Midbrain (tissue), 1 donor: ENCODE results near the gene MSTO1.
"Not testable (repeated sequence)": the region's sequence is repeated elsewhere in the genome, so short reads cannot be mapped to it uniquely, and the experiment has no call there.

ENCODE experiments used
- DNase-seq: peaks from one replicate; lab custom pipeline; 2025; lab: John Stamatoyannopoulos, UW

Gene MSTO1

GRCh38 chr1:155609515-155610256 is at the start of gene MSTO1:
Gene MSTO1 (plus strand): TSS chr1:155610218. CDS start chr1:155610249, 31 bp downstream.
- peak; percentile 94 for DNase-seq

DNA sequence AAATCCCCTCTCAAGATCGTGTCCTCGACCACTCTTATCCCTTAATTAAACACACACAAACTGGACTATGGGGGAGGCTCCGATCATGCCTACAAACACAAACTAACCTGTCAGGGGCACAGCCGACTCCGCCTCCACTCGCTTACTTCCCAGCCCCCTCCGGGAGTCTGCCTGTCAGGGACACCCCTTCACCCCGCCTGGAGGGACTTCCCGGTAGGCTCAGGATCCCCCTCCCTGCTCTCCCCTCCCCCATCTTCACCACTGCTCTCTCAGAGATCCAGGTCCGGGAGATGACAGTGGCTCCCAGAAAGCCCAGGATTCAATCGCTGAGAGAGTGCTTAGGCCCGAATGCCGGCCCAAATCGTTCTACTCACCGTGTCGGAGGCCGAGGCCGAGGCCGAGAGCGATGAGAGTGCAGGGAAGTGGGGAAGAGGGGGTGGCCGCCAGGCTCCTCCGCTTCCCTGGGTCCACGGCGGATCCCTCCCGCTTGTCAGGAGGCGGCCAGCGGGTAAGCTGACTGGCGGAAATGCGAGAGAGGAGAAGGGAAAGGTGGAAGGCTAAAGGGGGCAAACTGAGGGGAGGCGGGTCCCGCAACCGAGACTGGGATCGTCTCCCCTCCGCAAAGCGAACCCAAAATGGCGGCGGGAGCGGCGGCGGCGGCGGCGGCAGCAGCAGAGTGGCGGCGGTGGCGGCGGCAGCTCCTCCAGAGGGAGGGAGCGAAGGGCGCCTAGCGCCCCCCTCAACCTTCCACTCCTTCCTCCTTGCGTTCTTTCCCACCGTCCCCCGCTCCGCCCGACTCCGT is 48.0 kb upstream of the MSTO1 start:
- DNase-seq: peak; percentile 66

GRCh38 chr1:155562581-155563376 is 47.2 kb upstream of the MSTO1 start, which contains the start of gene ASH1L:
Gene ASH1L (minus strand): TSS chr1:155562803. CDS start chr1:155521519, 41,284 bp downstream.
- peak; percentile 97 for DNase-seq

GRCh38 chr1:155563377-155564022 is 46.5 kb upstream of the MSTO1 start:
- not testable (repeated sequence) for DNase-seq

GRCh38 chr1:155569988-155570592 is 39.9 kb upstream of the MSTO1 start:
- DNase-seq: no peak

DNA sequence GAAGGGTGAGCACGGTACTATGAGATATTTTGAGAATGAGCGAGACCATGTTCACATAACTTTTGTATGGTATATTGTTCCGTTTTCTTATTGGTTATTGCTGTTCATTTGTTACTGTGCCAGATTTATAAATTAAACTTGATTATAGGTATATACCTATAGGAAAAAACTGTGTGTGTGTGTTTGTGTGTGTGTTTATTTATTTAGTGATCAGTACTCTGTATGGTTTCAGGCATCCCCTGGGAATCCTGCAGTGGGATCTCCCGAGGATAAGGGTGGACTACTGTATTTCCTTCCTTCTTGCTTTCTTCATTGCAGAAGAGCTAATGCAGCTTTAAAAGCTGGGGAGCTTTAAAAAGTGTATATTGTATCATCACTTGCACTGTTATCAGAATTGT is 39.4 kb upstream of the MSTO1 start:
- no peak for DNase-seq

GRCh38 chr1:155574077-155574476 is 35.9 kb upstream of the MSTO1 start:
- DNase-seq: no peak

- not testable (repeated sequence) for DNase-seq
These were observed 34.4 kb upstream of the MSTO1 start for GRCh38 chr1:155575608-155576007.

- DNase-seq: not testable (repeated sequence)
These were observed 26.2 kb upstream of the MSTO1 start for GRCh38 chr1:155583846-155584245.

- not testable (repeated sequence) for DNase-seq
These were observed 20.7 kb upstream of the MSTO1 start for GRCh38 chr1:155589282-155589681.

- DNase-seq: not testable (repeated sequence)
These were observed 19.3 kb upstream of the MSTO1 start for GRCh38 chr1:155590516-155591247.

DNA sequence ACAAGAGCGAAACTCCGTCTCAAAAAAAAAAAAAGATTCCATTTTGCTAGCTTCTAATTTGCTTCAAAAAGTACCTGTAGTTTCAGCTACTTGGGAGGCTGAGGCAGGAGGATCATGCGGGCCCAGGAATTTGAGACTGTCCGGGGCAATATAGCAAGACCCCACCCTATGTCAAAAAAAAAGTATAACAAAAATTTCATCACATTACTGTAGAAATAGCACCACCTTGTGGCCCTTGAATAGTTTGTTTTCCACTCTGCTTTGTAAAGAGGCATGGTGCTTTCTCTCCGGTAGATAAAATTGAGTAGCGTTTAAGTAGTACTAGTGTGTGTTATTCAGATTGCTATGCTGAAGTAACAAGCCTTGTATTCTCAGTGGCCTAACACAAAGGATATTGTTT is 18.2 kb upstream of the MSTO1 start:
- DNase-seq: peak; percentile 44

GRCh38 chr1:155595877-155596474 is 14.0 kb upstream of the MSTO1 start:
- DNase-seq: peak; percentile 52

DNA sequence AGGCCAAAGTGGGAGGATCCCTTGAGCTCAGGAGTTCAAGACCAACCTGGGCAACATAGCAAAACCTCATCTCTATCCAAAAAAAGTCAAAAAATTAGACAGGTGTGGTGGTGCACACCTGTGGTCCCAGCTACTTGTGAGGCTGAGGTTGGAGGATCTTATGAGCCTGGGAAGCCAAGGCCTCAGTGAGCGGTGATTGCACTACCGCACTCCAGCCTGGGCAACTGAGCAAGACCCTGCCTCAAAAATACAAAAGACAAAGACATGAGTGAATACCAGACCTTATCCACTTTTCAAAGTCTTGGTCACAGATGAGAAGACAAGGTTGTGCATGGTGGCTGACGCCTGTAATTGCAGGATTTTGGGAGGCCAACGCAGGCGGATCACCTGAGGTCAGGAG is 13.2 kb upstream of the MSTO1 start:
- DNase-seq: no peak

DNA sequence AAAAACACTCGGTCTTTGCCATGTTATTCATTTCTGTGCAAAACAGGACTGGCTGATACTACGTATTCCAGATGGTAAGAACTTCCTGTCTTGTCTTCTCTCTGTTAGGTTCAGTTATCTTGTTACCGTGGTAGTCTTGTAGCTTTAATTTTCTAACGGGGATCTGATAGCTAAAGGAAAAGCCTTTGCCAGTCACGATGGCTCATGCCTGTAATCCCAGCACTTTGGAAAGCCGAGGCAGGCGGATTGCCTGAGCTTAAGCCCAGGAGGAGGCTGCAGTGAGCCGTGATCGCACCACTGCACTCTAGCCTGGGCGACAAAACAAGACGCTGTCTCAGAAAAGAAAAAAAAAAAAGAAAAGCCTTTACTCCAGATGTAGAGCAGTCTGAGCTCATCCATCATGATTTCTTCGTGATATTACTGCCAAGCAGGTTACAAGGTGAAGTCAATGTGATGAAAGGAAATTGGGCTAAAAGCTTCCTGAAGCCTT is 11.1 kb upstream of the MSTO1 start:
- peak; percentile 38 for DNase-seq

DNA sequence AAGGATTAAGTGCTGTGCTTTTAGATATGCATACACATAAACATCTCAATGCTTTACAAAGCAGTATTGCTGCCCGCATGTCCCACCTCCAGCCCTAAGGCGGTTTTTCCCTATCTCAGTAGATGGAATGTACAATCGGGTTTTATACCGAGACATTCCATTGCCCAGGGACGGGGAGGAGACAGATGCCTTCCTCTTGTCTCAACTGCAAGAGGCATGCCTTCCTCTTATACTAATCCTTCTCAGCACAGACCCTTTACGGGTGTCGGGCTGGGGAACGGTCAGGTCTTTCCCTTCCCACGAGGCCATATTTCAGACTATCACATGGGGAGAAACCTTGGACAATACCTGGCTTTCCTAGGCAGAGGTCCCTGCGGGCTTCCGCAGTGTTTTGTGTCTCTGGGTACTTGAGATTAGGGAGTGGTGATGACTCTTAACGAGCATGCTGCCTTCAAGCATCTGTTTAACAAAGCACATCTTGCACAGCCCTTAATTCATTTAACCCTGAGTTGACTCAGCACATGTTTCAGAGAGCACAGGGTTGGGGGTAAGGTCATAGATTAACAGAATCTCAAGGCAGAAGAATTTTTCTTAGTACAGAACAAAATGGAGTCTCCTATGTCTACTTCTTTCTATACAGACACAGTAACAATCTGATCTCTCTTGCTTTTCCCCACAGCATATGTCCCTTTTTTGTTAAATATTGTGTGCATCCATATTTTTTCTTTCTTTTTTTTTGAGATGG is 10.0 kb upstream of the MSTO1 start:
- not testable (repeated sequence) for DNase-seq

GRCh38 chr1:155607708-155608107 is 2.3 kb upstream of the MSTO1 start:
- no peak for DNase-seq

GRCh38 chr1:155608888-155609225 is 1.2 kb upstream of the MSTO1 start:
- no peak for DNase-seq

- DNase-seq: not testable (repeated sequence)
These were observed 234 bp downstream of the MSTO1 start for GRCh38 chr1:155610257-155610647.
